ENCODE data around the gene SLC27A4. TPM values are rescaled to one million over a fixed set of nuclear protein-coding genes. Genes with fewer than 3 reads are reported as not detected.
"Not testable (repeated sequence)": the region's sequence is repeated elsewhere in the genome, so short reads cannot be mapped to it uniquely, and the experiment has no call there.

The SLC27A4 gene
- total RNA-seq, 1 donor from 2014 or later: 26.4 TPM

DNA sequence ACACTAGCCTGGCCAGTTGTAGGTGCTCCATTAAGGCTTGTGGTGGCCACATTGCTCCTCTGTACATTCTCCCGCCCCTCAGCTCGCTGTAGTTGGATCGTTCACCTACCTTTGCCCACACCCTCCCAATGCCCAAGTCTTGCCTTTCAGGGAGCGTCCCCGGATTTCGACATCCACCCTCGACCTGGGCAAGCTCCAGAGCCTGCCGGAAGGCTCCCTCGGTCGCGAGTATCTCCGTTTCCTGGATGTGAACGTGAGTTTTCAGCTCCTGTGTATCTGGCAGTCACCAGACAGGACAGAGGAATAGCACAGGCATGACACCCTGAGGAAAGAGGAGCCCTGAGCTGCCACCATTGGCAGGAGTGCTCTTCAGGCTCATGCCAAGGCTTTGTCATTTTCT lies 14.7 kb upstream of the SLC27A4 start:
- Mint-ChIP-seq H3K4me1 (ENCODE audit: low read depth) (peaks cover 8% of the 10 kb centered on the region), H3K4me3 (ENCODE audit: low read depth) (no peak overlapping the region), H3K9me3 (ENCODE audit: low read depth) (no peaks in the 10 kb centered on the region), H3K27ac (peak overlapping the region; percentile 80), H3K27me3 (no peaks in the 10 kb centered on the region), H3K36me3 (ENCODE audit: insufficient read depth) (peaks cover 5% of the 10 kb centered on the region)
- TF ChIP-seq, protein P1, sequence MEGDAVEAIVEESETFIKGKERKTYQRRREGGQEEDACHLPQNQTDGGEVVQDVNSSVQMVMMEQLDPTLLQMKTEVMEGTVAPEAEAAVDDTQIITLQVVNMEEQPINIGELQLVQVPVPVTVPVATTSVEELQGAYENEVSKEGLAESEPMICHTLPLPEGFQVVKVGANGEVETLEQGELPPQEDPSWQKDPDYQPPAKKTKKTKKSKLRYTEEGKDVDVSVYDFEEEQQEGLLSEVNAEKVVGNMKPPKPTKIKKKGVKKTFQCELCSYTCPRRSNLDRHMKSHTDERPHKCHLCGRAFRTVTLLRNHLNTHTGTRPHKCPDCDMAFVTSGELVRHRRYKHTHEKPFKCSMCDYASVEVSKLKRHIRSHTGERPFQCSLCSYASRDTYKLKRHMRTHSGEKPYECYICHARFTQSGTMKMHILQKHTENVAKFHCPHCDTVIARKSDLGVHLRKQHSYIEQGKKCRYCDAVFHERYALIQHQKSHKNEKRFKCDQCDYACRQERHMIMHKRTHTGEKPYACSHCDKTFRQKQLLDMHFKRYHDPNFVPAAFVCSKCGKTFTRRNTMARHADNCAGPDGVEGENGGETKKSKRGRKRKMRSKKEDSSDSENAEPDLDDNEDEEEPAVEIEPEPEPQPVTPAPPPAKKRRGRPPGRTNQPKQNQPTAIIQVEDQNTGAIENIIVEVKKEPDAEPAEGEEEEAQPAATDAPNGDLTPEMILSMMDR (IDR thresholded peaks at IDR 0.05; ENCODE audit: unreplicated experiment): no peak
- DNase-seq (ENCODE audit: low spot score, unreplicated experiment): no peak

DNA sequence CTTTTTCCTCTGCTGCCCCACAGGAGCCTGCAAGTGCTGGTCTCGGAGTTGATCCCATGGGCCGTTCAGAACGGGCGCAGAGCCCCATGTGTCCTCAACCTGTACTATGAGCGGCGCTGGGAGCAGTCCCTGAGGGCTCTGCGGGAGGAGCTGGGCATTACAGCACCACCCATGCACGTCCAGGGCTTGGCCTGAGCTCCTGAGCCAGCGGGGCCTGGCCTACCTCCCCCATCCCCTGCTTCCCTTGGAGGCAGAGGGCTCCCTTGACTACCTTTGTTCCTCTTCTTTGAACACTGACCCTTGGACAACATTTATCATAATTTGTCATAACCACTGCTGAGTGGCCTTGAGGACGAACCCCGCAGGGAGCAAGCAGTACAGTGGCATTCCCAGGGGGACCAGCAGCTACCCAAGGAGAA lies 6.9 kb upstream of the SLC27A4 start:
- Mint-ChIP-seq H3K4me1 (ENCODE audit: low read depth) (no peaks in the 10 kb centered on the region), H3K27me3 (no peaks in the 10 kb centered on the region), H3K36me3 (ENCODE audit: insufficient read depth) (peaks cover 7% of the 10 kb centered on the region), H3K9me3 (ENCODE audit: low read depth) (no peaks in the 10 kb centered on the region), H3K4me3 (ENCODE audit: low read depth) (no peak overlapping the region), H3K27ac (no peak overlapping the region)
- DNase-seq (ENCODE audit: low spot score, unreplicated experiment): no peak
- TF ChIP-seq, protein P1 (IDR thresholded peaks at IDR 0.05; ENCODE audit: unreplicated experiment): no peak

DNA sequence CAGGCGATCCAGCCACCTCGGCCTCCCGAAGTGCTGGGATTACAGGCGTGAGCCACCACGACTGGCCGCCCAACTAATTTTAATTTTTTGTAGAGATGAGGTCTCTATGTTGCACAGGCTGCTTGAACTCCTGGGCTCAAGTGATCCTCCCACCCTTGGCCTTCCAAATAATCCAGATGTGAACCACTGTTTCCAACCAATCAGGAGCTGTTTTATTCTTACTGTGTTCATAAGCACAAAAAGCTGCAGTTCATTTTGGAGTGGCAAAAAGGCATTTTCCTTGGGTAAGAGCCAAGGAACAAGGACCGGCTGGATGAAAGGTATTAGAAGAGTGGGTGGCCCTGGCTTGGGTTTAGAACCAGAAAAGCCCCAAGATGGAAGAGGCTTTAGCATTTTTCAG lies 5.2 kb upstream of the SLC27A4 start:
- no peak overlapping the region for H3K27ac Mint-ChIP-seq
- H3K4me3 Mint-ChIP-seq (ENCODE audit: low read depth): no peak overlapping the region
- H3K36me3 Mint-ChIP-seq (ENCODE audit: insufficient read depth): peaks cover 5% of the 10 kb centered on the region
- H3K27me3 Mint-ChIP-seq: no peaks in the 10 kb centered on the region
- no peak for DNase-seq (ENCODE audit: low spot score, unreplicated experiment)
- TF ChIP-seq, protein P1 (IDR thresholded peaks at IDR 0.05; ENCODE audit: unreplicated experiment): no peak
- H3K9me3 Mint-ChIP-seq (ENCODE audit: low read depth): no peaks in the 10 kb centered on the region
- no peaks in the 10 kb centered on the region for H3K4me1 Mint-ChIP-seq (ENCODE audit: low read depth)

DNA sequence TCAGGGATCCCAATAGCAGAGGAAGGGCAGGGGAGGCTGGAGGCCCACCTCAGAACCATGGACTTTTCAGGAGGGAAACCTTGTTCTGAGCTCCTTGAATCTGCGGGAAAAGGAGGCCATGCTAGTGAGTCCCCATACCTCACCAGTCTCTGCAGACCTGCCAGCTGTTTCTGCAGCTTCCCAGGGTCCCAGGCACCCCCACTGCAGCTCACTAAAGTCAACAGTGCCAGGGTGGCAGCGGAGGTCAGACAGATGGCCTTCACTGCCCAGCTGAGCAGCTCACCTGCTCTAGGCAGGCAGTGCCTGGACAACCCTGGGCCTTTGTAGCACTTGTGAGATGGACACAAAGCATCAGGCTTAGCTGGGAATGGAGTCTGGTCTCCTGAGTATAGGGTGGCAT lies 4.4 kb upstream of the SLC27A4 start:
- Mint-ChIP-seq H3K27ac (no peak overlapping the region), H3K4me3 (ENCODE audit: low read depth) (no peak overlapping the region), H3K27me3 (no peaks in the 10 kb centered on the region), H3K4me1 (ENCODE audit: low read depth) (no peaks in the 10 kb centered on the region), H3K36me3 (ENCODE audit: insufficient read depth) (peaks cover 5% of the 10 kb centered on the region), H3K9me3 (ENCODE audit: low read depth) (no peaks in the 10 kb centered on the region)
- DNase-seq (ENCODE audit: low spot score, unreplicated experiment): no peak
- TF ChIP-seq, protein P1 (IDR thresholded peaks at IDR 0.05; ENCODE audit: unreplicated experiment): no peak

DNA sequence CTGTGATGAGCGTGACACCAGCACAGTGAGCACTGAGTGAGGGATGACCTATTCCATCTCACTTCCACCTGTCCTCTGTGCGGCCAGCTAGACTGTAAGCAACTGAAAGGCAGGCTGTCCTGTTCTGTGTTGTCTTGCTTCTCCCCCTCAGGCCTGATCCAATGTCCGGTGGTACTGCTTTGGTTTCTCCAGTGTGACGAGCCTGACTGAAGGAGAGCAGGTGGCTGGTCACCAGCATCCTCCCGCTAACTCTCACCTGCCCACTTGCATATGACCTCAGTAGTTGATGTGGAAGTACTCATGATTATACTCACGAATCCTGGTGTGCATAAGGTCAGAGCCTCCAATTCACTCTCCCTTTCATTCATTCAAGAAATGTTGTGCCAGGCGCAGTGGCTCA lies 2.4 kb upstream of the SLC27A4 start:
- no peaks in the 10 kb centered on the region for H3K27me3 Mint-ChIP-seq
- H3K36me3 Mint-ChIP-seq (ENCODE audit: insufficient read depth): peaks cover 4% of the 10 kb centered on the region
- no peaks in the 10 kb centered on the region for H3K9me3 Mint-ChIP-seq (ENCODE audit: low read depth)
- peaks cover 4% of the 10 kb centered on the region for H3K4me1 Mint-ChIP-seq (ENCODE audit: low read depth)
- TF ChIP-seq, protein P1 (IDR thresholded peaks at IDR 0.05; ENCODE audit: unreplicated experiment): no peak
- no peak overlapping the region for H3K4me3 Mint-ChIP-seq (ENCODE audit: low read depth)
- no peak overlapping the region for H3K27ac Mint-ChIP-seq
- DNase-seq (ENCODE audit: low spot score, unreplicated experiment): no peak

DNA sequence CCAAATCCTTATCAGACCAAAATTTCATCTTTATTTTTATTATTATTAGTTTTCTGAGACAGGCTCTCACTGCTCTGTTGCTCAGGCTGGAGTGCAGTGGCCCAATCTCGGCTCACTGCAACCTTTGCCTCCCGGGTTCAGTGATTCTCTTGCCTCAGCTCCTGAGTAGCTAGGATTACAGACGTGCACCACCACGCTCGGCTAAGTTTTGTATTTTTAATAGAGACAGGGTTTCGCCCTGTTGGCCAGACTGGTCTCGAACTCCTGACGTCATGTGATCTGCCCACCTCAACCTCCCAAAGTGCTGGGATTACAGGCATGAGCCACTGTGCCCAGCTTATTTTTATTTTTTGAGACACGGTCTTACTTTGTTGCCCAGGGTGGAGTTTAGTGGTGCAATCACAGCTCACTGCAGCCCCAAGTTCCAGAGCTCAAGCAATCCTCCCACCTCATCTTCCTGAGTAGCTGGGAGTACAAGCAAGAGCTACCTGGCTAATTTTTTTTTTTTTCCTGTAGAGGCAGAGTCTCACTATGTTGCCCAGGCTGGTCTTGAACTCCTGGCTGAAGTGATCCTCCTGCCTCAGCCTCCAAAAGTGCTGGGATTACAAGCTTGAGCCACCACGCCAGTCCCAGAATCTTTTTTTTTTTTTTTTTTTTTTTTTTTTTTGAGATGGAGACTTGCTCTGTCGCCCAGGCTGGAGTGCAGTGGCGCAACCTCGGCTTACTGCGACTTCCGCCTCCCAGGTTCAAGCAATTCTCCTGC lies 1.3 kb upstream of the SLC27A4 start:
- DNase-seq (ENCODE audit: low spot score, unreplicated experiment); H3K27me3 Mint-ChIP-seq: not testable (repeated sequence)

More for the DNA sequence above, 1.3 kb upstream of the SLC27A4 start:
- H3K36me3 Mint-ChIP-seq (ENCODE audit: insufficient read depth); H3K9me3 Mint-ChIP-seq (ENCODE audit: low read depth); H3K4me1 Mint-ChIP-seq (ENCODE audit: low read depth); H3K27ac Mint-ChIP-seq: not testable (repeated sequence)
- H3K4me3 Mint-ChIP-seq (ENCODE audit: low read depth): peak overlapping the region; percentile 83
